ENCODE data around the gene SERPINI1. TPM values are rescaled to one million over a fixed set of nuclear protein-coding genes. Genes with fewer than 3 reads are reported as not detected.

SERPINI1 gene
- polyA plus RNA-seq, 2 donors, result 2.0 to 2.1 TPM

GRCh38 chr3:167712445-167712844, 23.1 kb upstream of the SERPINI1 start:
- WGBS, 2 donors, result 93 to 96% methylated on average over 3 of the region's 3 CpGs
- H3K27ac ChIP-seq (ENCODE audit: low read depth in 2 of 2, low read length in 1 of 2), result no peak overlapping the region
- no peaks in the 10 kb centered on the region for H3K27me3 ChIP-seq (ENCODE audit: control insufficient read depth in 1 of 2, insufficient read depth in 2 of 2, low read length in 2 of 2)
- no peaks in the 10 kb centered on the region for H3K9me3 ChIP-seq (ENCODE audit: control insufficient read depth in 2 of 2, insufficient read depth in 1 of 2, low read depth in 1 of 2, low read length in 1 of 2)
- peaks cover 0 to 8% of the 10 kb centered on the region in 2 donors for H3K36me3 ChIP-seq (ENCODE audit: control insufficient read depth in 2 of 2, insufficient read depth in 2 of 2, low read length in 1 of 2)
- H3K4me3 ChIP-seq (ENCODE audit: low read depth in 1 of 2, low read length in 2 of 2), result no peak overlapping the region
- peaks cover 0 to 3% of the 10 kb centered on the region in 2 donors for H3K4me1 ChIP-seq (ENCODE audit: control insufficient read depth in 2 of 2, insufficient read depth in 2 of 2, low read length in 1 of 2)

DNA sequence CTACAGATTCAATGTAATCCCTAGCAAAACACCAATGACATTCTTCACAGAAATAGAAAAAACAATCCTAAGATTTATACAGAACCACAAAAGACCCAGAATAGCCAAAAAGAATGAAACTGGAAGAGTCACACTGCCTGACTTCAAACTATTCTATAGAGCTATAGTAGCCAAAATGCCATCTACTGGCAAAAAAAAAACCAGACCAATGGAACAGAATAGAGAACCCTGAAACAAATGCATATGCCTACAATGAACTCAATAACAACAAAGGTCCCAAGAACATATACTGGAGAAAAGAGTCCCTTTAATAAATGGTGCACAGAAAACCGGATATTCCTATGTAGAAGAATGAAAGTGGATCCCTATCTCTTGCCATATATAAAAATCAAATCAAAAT, 20.6 kb upstream of the SERPINI1 start:
- no peak overlapping the region for H3K27ac ChIP-seq (ENCODE audit: low read depth in 2 of 2, low read length in 1 of 2)
- no peaks in the 10 kb centered on the region for H3K27me3 ChIP-seq (ENCODE audit: control insufficient read depth in 1 of 2, insufficient read depth in 2 of 2, low read length in 2 of 2)
- H3K4me1 ChIP-seq (ENCODE audit: control insufficient read depth in 2 of 2, insufficient read depth in 2 of 2, low read length in 1 of 2), result peaks cover 0 to 3% of the 10 kb centered on the region in 2 donors
- no peak overlapping the region for H3K4me3 ChIP-seq (ENCODE audit: low read depth in 1 of 2, low read length in 2 of 2)
- peaks cover 4% of the 10 kb centered on the region in 2 donors for H3K36me3 ChIP-seq (ENCODE audit: control insufficient read depth in 2 of 2, insufficient read depth in 2 of 2, low read length in 1 of 2)
- 97 to 98% methylated on average over 1 of the region's 1 CpG for WGBS, 2 donors
- no peaks in the 10 kb centered on the region for H3K9me3 ChIP-seq (ENCODE audit: control insufficient read depth in 2 of 2, insufficient read depth in 1 of 2, low read depth in 1 of 2, low read length in 1 of 2)

GRCh38 chr3:167716920-167717319, 18.6 kb upstream of the SERPINI1 start:
- Histone ChIP-seq H3K27ac (ENCODE audit: low read depth in 2 of 2, low read length in 1 of 2) (no peak overlapping the region), H3K4me3 (ENCODE audit: low read depth in 1 of 2, low read length in 2 of 2) (no peak overlapping the region), H3K9me3 (ENCODE audit: control insufficient read depth in 2 of 2, insufficient read depth in 1 of 2, low read depth in 1 of 2, low read length in 1 of 2) (no peaks in the 10 kb centered on the region), H3K27me3 (ENCODE audit: control insufficient read depth in 1 of 2, insufficient read depth in 2 of 2, low read length in 2 of 2) (no peaks in the 10 kb centered on the region), H3K4me1 (ENCODE audit: control insufficient read depth in 2 of 2, insufficient read depth in 2 of 2, low read length in 1 of 2) (no peaks in the 10 kb centered on the region), H3K36me3 (ENCODE audit: control insufficient read depth in 2 of 2, insufficient read depth in 2 of 2, low read length in 1 of 2) (peaks cover 2 to 4% of the 10 kb centered on the region in 2 donors)
- WGBS, 2 donors, result 36 to 72% methylated on average over 2 of the region's 2 CpGs

DNA sequence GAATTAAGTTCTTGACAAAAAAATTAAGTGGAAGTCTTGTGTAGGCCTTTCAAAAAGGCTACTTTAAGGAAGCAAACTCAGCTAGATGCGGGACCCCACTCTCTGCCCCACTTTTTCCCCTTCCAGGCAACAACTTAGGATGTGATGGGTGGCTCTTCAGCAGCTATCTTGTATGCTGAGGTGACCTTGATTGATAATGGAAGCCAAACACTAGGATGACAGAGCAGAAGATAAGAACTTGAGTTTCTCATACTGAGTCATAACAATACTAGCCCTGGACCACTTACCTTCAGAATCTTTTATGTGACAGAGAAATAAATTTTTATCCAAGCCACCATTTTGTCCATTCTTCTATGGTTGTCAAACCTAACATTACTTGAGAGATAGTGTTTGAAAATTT, 16.9 kb upstream of the SERPINI1 start:
- Histone ChIP-seq H3K9me3 (ENCODE audit: control insufficient read depth in 2 of 2, insufficient read depth in 1 of 2, low read depth in 1 of 2, low read length in 1 of 2) (no peaks in the 10 kb centered on the region), H3K36me3 (ENCODE audit: control insufficient read depth in 2 of 2, insufficient read depth in 2 of 2, low read length in 1 of 2) (peaks cover 4% of the 10 kb centered on the region in 2 donors), H3K4me1 (ENCODE audit: control insufficient read depth in 2 of 2, insufficient read depth in 2 of 2, low read length in 1 of 2) (no peaks in the 10 kb centered on the region), H3K4me3 (ENCODE audit: low read depth in 1 of 2, low read length in 2 of 2) (no peak overlapping the region), H3K27ac (ENCODE audit: low read depth in 2 of 2, low read length in 1 of 2) (no peak overlapping the region), H3K27me3 (ENCODE audit: control insufficient read depth in 1 of 2, insufficient read depth in 2 of 2, low read length in 2 of 2) (no peaks in the 10 kb centered on the region)
- WGBS, 2 donors, result 96 to 100% methylated on average over 1 of the region's 1 CpG

- Histone ChIP-seq H3K9me3 (ENCODE audit: control insufficient read depth in 2 of 2, insufficient read depth in 1 of 2, low read depth in 1 of 2, low read length in 1 of 2) (no peaks in the 10 kb centered on the region), H3K27ac (ENCODE audit: low read depth in 2 of 2, low read length in 1 of 2) (no peak overlapping the region), H3K36me3 (ENCODE audit: control insufficient read depth in 2 of 2, insufficient read depth in 2 of 2, low read length in 1 of 2) (peaks cover 4% of the 10 kb centered on the region in 2 donors), H3K4me1 (ENCODE audit: control insufficient read depth in 2 of 2, insufficient read depth in 2 of 2, low read length in 1 of 2) (no peaks in the 10 kb centered on the region), H3K4me3 (ENCODE audit: low read depth in 1 of 2, low read length in 2 of 2) (no peak overlapping the region), H3K27me3 (ENCODE audit: control insufficient read depth in 1 of 2, insufficient read depth in 2 of 2, low read length in 2 of 2) (no peaks in the 10 kb centered on the region)
- 87 to 95% methylated on average over 4 of the region's 4 CpGs for WGBS, 2 donors
Observed at GRCh38 chr3:167723025-167723512, 12.5 kb upstream of the SERPINI1 start.

GRCh38 chr3:167723872-167724271, 11.6 kb upstream of the SERPINI1 start:
- no peaks in the 10 kb centered on the region for H3K27me3 ChIP-seq (ENCODE audit: control insufficient read depth in 1 of 2, insufficient read depth in 2 of 2, low read length in 2 of 2)
- H3K36me3 ChIP-seq (ENCODE audit: control insufficient read depth in 2 of 2, insufficient read depth in 2 of 2, low read length in 1 of 2), result peaks cover 0 to 2% of the 10 kb centered on the region in 2 donors
- 79% methylated on average over 3 of the region's 3 CpGs for WGBS, 2 donors
- no peak overlapping the region for H3K4me3 ChIP-seq (ENCODE audit: low read depth in 1 of 2, low read length in 2 of 2)
- no peaks in the 10 kb centered on the region for H3K4me1 ChIP-seq (ENCODE audit: control insufficient read depth in 2 of 2, insufficient read depth in 2 of 2, low read length in 1 of 2)
- H3K9me3 ChIP-seq (ENCODE audit: control insufficient read depth in 2 of 2, insufficient read depth in 1 of 2, low read depth in 1 of 2, low read length in 1 of 2), result no peaks in the 10 kb centered on the region
- no peak overlapping the region for H3K27ac ChIP-seq (ENCODE audit: low read depth in 2 of 2, low read length in 1 of 2)

GRCh38 chr3:167728176-167728575, 7.3 kb upstream of the SERPINI1 start:
- no peaks in the 10 kb centered on the region for H3K27me3 ChIP-seq (ENCODE audit: control insufficient read depth in 1 of 2, insufficient read depth in 2 of 2, low read length in 2 of 2)
- H3K4me1 ChIP-seq (ENCODE audit: control insufficient read depth in 2 of 2, insufficient read depth in 2 of 2, low read length in 1 of 2), result no peaks in the 10 kb centered on the region
- peaks cover 0 to under 1% of the 10 kb centered on the region in 2 donors for H3K36me3 ChIP-seq (ENCODE audit: control insufficient read depth in 2 of 2, insufficient read depth in 2 of 2, low read length in 1 of 2)
- no peak overlapping the region for H3K27ac ChIP-seq (ENCODE audit: low read depth in 2 of 2, low read length in 1 of 2)
- no peaks in the 10 kb centered on the region for H3K9me3 ChIP-seq (ENCODE audit: control insufficient read depth in 2 of 2, insufficient read depth in 1 of 2, low read depth in 1 of 2, low read length in 1 of 2)
- WGBS, 2 donors, result 50 to 56% methylated on average over 3 of the region's 3 CpGs
- no peak overlapping the region for H3K4me3 ChIP-seq (ENCODE audit: low read depth in 1 of 2, low read length in 2 of 2)

DNA sequence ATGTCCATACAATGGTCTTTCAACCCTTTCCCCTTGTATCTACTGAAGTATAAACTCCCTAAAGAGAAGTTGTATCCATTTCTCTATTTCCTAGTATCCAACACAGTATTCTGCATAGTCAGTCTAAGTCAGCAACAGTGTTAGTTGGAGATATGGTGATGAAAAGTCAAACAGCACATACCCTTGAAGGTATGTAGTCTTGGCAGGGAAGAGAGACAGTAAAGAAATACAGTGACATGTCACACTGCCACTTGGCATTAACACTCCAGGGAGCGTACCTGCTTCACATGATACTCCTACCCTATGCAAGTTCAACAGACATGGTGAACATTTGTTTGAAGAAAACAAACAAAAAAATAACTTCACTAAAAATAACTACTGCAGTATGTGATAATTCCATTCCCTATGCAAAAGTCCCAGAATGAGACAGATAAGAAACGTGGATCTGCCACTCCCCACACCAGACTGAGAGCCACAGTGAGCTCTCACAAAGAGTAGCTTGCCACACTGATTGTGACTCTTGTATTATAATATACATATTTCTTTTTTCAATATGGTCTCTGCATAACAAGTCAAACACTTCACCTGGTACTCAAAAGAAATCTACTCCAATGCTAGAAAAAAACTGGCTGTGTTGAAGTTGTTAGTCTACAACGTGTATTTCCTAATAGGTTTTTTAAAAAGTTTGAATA, 6.7 kb upstream of the SERPINI1 start:
- Histone ChIP-seq H3K27me3 (ENCODE audit: control insufficient read depth in 1 of 2, insufficient read depth in 2 of 2, low read length in 2 of 2) (no peaks in the 10 kb centered on the region), H3K27ac (ENCODE audit: low read depth in 2 of 2, low read length in 1 of 2) (no peak overlapping the region), H3K9me3 (ENCODE audit: control insufficient read depth in 2 of 2, insufficient read depth in 1 of 2, low read depth in 1 of 2, low read length in 1 of 2) (no peaks in the 10 kb centered on the region), H3K4me1 (ENCODE audit: control insufficient read depth in 2 of 2, insufficient read depth in 2 of 2, low read length in 1 of 2) (no peaks in the 10 kb centered on the region), H3K4me3 (ENCODE audit: low read depth in 1 of 2, low read length in 2 of 2) (no peak overlapping the region), H3K36me3 (ENCODE audit: control insufficient read depth in 2 of 2, insufficient read depth in 2 of 2, low read length in 1 of 2) (no peaks in the 10 kb centered on the region)
- 70 to 77% methylated on average over 3 of the region's 3 CpGs for WGBS, 2 donors

DNA sequence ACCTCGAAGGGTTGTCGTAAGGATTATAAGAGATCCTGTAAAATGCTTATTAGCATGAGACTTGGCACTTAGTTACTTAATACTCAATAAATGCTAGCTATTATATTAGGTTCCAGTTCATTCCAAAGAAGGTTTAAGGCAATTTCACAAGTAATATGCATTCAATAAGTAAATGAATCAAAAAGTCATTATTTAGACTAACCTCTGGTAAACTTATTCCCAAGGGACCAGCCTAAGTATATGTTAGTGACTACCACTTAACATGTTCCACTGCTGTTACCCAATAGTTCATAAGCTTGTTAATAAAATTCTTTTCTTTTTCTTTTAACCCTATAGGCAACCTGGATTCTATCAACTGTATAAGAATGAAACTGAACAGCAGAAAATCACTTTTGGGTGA, 5.9 kb upstream of the SERPINI1 start:
- Histone ChIP-seq H3K27me3 (ENCODE audit: control insufficient read depth in 1 of 2, insufficient read depth in 2 of 2, low read length in 2 of 2) (no peaks in the 10 kb centered on the region), H3K4me1 (ENCODE audit: control insufficient read depth in 2 of 2, insufficient read depth in 2 of 2, low read length in 1 of 2) (no peaks in the 10 kb centered on the region), H3K36me3 (ENCODE audit: control insufficient read depth in 2 of 2, insufficient read depth in 2 of 2, low read length in 1 of 2) (no peaks in the 10 kb centered on the region), H3K4me3 (ENCODE audit: low read depth in 1 of 2, low read length in 2 of 2) (no peak overlapping the region), H3K27ac (ENCODE audit: low read depth in 2 of 2, low read length in 1 of 2) (no peak overlapping the region), H3K9me3 (ENCODE audit: control insufficient read depth in 2 of 2, insufficient read depth in 1 of 2, low read depth in 1 of 2, low read length in 1 of 2) (no peaks in the 10 kb centered on the region)
- 70 to 82% methylated on average over 2 of the region's 2 CpGs for WGBS, 2 donors

DNA sequence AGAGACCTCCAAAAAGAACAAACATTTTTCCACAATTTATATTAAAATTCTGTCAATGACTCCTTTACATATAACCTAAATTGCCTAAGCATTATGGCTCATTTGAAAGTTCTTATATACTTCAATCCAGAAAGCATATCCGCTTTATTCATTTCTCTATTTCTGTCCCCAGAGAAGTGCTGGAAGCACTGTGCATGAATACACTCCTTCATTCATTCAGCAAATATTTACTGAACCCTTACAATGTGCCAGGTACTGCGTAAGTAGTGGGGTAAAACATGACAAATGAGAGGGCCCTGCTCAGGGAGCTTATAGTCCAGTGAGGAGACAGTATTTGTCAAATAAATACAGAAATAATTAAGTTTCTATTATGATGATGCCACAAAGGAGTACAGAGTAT, 4.1 kb upstream of the SERPINI1 start:
- Histone ChIP-seq H3K4me3 (ENCODE audit: low read depth in 1 of 2, low read length in 2 of 2) (no peak overlapping the region), H3K4me1 (ENCODE audit: control insufficient read depth in 2 of 2, insufficient read depth in 2 of 2, low read length in 1 of 2) (no peaks in the 10 kb centered on the region)
- 93 to 94% methylated on average over 2 of the region's 2 CpGs for WGBS, 2 donors

More for the DNA sequence above, 4.1 kb upstream of the SERPINI1 start:
- H3K36me3 ChIP-seq (ENCODE audit: control insufficient read depth in 2 of 2, insufficient read depth in 2 of 2, low read length in 1 of 2), result no peaks in the 10 kb centered on the region
- H3K27ac ChIP-seq (ENCODE audit: low read depth in 2 of 2, low read length in 1 of 2), result no peak overlapping the region
- H3K9me3 ChIP-seq (ENCODE audit: control insufficient read depth in 2 of 2, insufficient read depth in 1 of 2, low read depth in 1 of 2, low read length in 1 of 2), result no peaks in the 10 kb centered on the region
- H3K27me3 ChIP-seq (ENCODE audit: control insufficient read depth in 1 of 2, insufficient read depth in 2 of 2, low read length in 2 of 2), result no peaks in the 10 kb centered on the region

Measured in esophagus (tissue), 2 donors.